H1 (cell line): ENCODE measurements around the gene KBTBD3. TPM values are rescaled to one million over a fixed set of nuclear protein-coding genes. Genes with fewer than 3 reads are reported as not detected.

Experiments
- CTBP2 ChIP-seq: IDR thresholded peaks from 2 replicates; pipeline ENCODE4 v1.7.0; 2011; ENCODE audit warnings: borderline replicate concordance, mild to moderate bottlenecking, moderate library complexity, mixed read lengths, low read length; ENCODE audit not compliant: insufficient read depth, insufficient read length
- NRF1 ChIP-seq: IDR thresholded peaks from 2 replicates; pipeline ENCODE4 v1.6.1; 2011; ENCODE audit warnings: mild to moderate bottlenecking, low read depth, low read length, improper control_type of control experiment
- RAD21 ChIP-seq, 2 experiments: IDR thresholded peaks in 1 of 2; conservative IDR thresholded peaks in 1 of 2; 2 replicates each; pipeline ENCODE4 v1.6.1; 2011; ENCODE audit warnings: low read depth in 2 of 2, low read length in 2 of 2, improper control_type of control experiment in 1 of 2, inconsistent platforms in 1 of 2, mild to moderate bottlenecking in 1 of 2, moderate library complexity in 1 of 2
- RFX5 ChIP-seq: IDR thresholded peaks from 2 replicates; pipeline ENCODE4 v1.6.1; 2011; ENCODE audit warnings: low read depth, low read length, improper control_type of control experiment, borderline replicate concordance
- SP1 ChIP-seq: IDR thresholded peaks from 2 replicates; pipeline ENCODE4 v1.6.1; 2011; ENCODE audit warnings: low read depth, low read length
- polyA plus RNA-seq, 7 experiments: library from polyadenylated mRNA; depleted of rRNA in 3 of 7; stranded (reverse) in 5 of 7; unstranded in 2 of 7; fragments of >200 nt in 5 of 7; fragments of 200-250 nt in 2 of 7; gene quantifications; 1 replicate in 5 of 7; 2 replicates in 1 of 7; 4 replicates in 1 of 7; pipeline versions ENCODE4 v1.2.1 to v1.2.3, GENCODE V29; 2011 to 2013; ENCODE audit warnings: missing spikeins in 2 of 7, mixed read lengths in 2 of 7
- total RNA-seq: library from RNA; stranded (reverse); fragmentation: NEBNext Ultra II Directional; extraction: Animal tissue kit (Norgen Biotek cat#: 25700); gene quantifications from 2 replicates; pipeline ENCODE4 v1.2.1, GENCODE V29; 2021
- TF ChIP-seq, protein P1 (sequence below): fragments of 300-600 bp; sonication (generic); IDR thresholded peaks from 2 replicates; pipeline ENCODE4 v1.7.1; 2012; ENCODE audit warnings: low read length, moderate library complexity, mild to moderate bottlenecking, inconsistent platforms; ENCODE audit not compliant: insufficient replicate concordance
- TF ChIP-seq, protein P2 (sequence below): IDR thresholded peaks from 2 replicates; pipeline ENCODE4 v1.6.1; 2012; ENCODE audit warnings: inconsistent platforms

Gene KBTBD3
- total and polyA plus RNA-seq, 2 of the 8 experiments (the other 6 are each of a cell fraction or from before 2014, with no cell fraction given), result 1.2 to 6.1 TPM

DNA sequence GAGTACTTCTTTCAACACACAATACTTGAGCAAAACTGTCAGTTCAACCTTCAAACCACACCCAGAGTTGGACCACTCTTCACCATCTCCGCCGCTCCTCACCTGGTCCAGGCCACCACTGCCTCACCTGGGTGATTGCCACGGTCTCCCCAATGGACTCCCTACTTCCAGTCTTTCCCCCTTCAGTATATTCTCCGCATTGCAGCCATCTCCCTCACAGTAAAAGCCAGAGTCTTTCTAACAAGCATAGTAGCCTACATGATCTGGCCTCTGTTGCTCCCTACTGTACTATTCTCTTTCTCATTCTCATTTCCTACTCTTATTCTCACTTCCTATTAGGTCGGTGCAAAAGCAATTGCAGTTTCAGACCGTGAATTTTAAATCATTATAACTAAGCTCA, 28.8 kb upstream of the KBTBD3 start (continued):
- TF ChIP-seq, protein P1, sequence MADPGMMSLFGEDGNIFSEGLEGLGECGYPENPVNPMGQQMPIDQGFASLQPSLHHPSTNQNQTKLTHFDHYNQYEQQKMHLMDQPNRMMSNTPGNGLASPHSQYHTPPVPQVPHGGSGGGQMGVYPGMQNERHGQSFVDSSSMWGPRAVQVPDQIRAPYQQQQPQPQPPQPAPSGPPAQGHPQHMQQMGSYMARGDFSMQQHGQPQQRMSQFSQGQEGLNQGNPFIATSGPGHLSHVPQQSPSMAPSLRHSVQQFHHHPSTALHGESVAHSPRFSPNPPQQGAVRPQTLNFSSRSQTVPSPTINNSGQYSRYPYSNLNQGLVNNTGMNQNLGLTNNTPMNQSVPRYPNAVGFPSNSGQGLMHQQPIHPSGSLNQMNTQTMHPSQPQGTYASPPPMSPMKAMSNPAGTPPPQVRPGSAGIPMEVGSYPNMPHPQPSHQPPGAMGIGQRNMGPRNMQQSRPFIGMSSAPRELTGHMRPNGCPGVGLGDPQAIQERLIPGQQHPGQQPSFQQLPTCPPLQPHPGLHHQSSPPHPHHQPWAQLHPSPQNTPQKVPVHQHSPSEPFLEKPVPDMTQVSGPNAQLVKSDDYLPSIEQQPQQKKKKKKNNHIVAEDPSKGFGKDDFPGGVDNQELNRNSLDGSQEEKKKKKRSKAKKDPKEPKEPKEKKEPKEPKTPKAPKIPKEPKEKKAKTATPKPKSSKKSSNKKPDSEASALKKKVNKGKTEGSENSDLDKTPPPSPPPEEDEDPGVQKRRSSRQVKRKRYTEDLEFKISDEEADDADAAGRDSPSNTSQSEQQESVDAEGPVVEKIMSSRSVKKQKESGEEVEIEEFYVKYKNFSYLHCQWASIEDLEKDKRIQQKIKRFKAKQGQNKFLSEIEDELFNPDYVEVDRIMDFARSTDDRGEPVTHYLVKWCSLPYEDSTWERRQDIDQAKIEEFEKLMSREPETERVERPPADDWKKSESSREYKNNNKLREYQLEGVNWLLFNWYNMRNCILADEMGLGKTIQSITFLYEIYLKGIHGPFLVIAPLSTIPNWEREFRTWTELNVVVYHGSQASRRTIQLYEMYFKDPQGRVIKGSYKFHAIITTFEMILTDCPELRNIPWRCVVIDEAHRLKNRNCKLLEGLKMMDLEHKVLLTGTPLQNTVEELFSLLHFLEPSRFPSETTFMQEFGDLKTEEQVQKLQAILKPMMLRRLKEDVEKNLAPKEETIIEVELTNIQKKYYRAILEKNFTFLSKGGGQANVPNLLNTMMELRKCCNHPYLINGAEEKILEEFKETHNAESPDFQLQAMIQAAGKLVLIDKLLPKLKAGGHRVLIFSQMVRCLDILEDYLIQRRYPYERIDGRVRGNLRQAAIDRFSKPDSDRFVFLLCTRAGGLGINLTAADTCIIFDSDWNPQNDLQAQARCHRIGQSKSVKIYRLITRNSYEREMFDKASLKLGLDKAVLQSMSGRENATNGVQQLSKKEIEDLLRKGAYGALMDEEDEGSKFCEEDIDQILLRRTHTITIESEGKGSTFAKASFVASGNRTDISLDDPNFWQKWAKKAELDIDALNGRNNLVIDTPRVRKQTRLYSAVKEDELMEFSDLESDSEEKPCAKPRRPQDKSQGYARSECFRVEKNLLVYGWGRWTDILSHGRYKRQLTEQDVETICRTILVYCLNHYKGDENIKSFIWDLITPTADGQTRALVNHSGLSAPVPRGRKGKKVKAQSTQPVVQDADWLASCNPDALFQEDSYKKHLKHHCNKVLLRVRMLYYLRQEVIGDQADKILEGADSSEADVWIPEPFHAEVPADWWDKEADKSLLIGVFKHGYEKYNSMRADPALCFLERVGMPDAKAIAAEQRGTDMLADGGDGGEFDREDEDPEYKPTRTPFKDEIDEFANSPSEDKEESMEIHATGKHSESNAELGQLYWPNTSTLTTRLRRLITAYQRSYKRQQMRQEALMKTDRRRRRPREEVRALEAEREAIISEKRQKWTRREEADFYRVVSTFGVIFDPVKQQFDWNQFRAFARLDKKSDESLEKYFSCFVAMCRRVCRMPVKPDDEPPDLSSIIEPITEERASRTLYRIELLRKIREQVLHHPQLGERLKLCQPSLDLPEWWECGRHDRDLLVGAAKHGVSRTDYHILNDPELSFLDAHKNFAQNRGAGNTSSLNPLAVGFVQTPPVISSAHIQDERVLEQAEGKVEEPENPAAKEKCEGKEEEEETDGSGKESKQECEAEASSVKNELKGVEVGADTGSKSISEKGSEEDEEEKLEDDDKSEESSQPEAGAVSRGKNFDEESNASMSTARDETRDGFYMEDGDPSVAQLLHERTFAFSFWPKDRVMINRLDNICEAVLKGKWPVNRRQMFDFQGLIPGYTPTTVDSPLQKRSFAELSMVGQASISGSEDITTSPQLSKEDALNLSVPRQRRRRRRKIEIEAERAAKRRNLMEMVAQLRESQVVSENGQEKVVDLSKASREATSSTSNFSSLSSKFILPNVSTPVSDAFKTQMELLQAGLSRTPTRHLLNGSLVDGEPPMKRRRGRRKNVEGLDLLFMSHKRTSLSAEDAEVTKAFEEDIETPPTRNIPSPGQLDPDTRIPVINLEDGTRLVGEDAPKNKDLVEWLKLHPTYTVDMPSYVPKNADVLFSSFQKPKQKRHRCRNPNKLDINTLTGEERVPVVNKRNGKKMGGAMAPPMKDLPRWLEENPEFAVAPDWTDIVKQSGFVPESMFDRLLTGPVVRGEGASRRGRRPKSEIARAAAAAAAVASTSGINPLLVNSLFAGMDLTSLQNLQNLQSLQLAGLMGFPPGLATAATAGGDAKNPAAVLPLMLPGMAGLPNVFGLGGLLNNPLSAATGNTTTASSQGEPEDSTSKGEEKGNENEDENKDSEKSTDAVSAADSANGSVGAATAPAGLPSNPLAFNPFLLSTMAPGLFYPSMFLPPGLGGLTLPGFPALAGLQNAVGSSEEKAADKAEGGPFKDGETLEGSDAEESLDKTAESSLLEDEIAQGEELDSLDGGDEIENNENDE, result no peak
- TF ChIP-seq CTBP2 (no peak), RFX5 (no peak), SP1 (no peak), RAD21 (IDR thresholded peaks at IDR 0.05 in 1 of 2, conservative IDR thresholded peaks at IDR 0.05 in 1 of 2; ENCODE audit: low read depth in 2 of 2, low read length in 2 of 2) (no peak), NRF1 (no peak)
- TF ChIP-seq, protein P2, sequence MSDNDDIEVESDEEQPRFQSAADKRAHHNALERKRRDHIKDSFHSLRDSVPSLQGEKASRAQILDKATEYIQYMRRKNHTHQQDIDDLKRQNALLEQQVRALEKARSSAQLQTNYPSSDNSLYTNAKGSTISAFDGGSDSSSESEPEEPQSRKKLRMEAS, result no peak
